ENCODE data around the gene CD300E. TPM values are rescaled to one million over a fixed set of nuclear protein-coding genes. Genes with fewer than 3 reads are reported as not detected.

The CD300E gene
- total and polyA plus RNA-seq, 2 of the 13 experiments (the other 11 are each of a cell fraction or from before 2014, with no cell fraction given): not detected

- Histone ChIP-seq H3K4me3 (replicated peaks in 1 of 3; ENCODE audit: insufficient read depth in 1 of 3, low read depth in 2 of 3, low read length in 3 of 3) (no peak overlapping the region), H3K4me2 (ENCODE audit: low read depth, low read length) (no peak overlapping the region), H3K27ac (ENCODE audit: extremely low read length, insufficient read depth, low read length) (no peak overlapping the region), H3K9me3 (ENCODE audit: low read length) (no peaks in the 10 kb centered on the region), H3K27me3 (ENCODE audit: control insufficient read depth in 1 of 2, insufficient read depth in 2 of 2, low read length in 2 of 2) (peaks cover 5 to 35% of the 10 kb centered on the region in 2 experiments; a peak in 4 of 5 replicates), H2AFZ (ENCODE audit: low read length) (no peak overlapping the region), H3K36me3 (replicated peaks in 1 of 2; ENCODE audit: control insufficient read depth in 1 of 2, insufficient read depth in 2 of 2, low read length in 2 of 2) (no peaks in the 10 kb centered on the region), H4K20me1 (ENCODE audit: insufficient read depth, low read length) (no peaks in the 10 kb centered on the region; the same call in none of the 2 replicates), H3K79me2 (ENCODE audit: insufficient read depth, low read length) (no peaks in the 10 kb centered on the region), H3K4me1 (ENCODE audit: insufficient read depth, low read length) (no peaks in the 10 kb centered on the region), H3K9ac (ENCODE audit: insufficient read depth, low read depth, low read length) (no peak overlapping the region)
- ChIA-PET CTCF (ENCODE audit: low intra/inter-chr PET ratio, low total read pairs) (no interaction called here), POLR2A (no interaction called here)
- FAIRE-seq (no peak), DNase-seq (ENCODE audit: low spot score) (no peak), ATAC-seq (no peak)
- intact Hi-C loops (cut with micrococcal nuclease; ENCODE audit: unreplicated experiment) (no loop called here), in situ Hi-C loops (cut with HindIII; ENCODE audit: extremely low pct_ligation_motif_present, low pct_unique_long_range_greater_than_20kb) (no loop called here)
- WGBS (ENCODE audit: low lambda C conversion rate): 2% methylated on average over 6 of the region's 6 CpGs
- BruUV-seq (replicated peaks): no TSS peak
- no peak for TF ChIP-seq ZFP90 (CRISPR knock-in tag; IDR thresholded peaks at IDR 0.05; ENCODE audit: borderline replicate concordance)
- TF ChIP-seq ZMAT5 (CRISPR knock-in tag; IDR thresholded peaks at IDR 0.05; ENCODE audit: borderline replicate concordance, low read depth): no peak
- no peak for TF ChIP-seq ZNF577 (CRISPR knock-in tag; IDR thresholded peaks at IDR 0.05; ENCODE audit: borderline replicate concordance, low read depth)
- no peak for TF ChIP-seq TOE1 (CRISPR knock-in tag; IDR thresholded peaks at IDR 0.05)
- no peak for TF ChIP-seq ZNF670 (CRISPR knock-in tag; IDR thresholded peaks at IDR 0.05; ENCODE audit: borderline replicate concordance)
Observed at GRCh38 chr17:74612046-74612445, 11.5 kb downstream of the CD300E start.

- Histone ChIP-seq H3K9me3 (ENCODE audit: low read length) (no peaks in the 10 kb centered on the region), H3K27ac (ENCODE audit: extremely low read length, insufficient read depth, low read length) (no peak overlapping the region), H3K4me1 (ENCODE audit: insufficient read depth, low read length) (no peaks in the 10 kb centered on the region), H3K79me2 (ENCODE audit: insufficient read depth, low read length) (no peaks in the 10 kb centered on the region), H4K20me1 (ENCODE audit: insufficient read depth, low read length) (no peaks in the 10 kb centered on the region; the same call in 1 of the 2 replicates), H3K4me3 (replicated peaks in 1 of 3; ENCODE audit: insufficient read depth in 1 of 3, low read depth in 2 of 3, low read length in 3 of 3) (no peak overlapping the region), H3K9ac (ENCODE audit: insufficient read depth, low read depth, low read length) (no peak overlapping the region), H3K36me3 (replicated peaks in 1 of 2; ENCODE audit: control insufficient read depth in 1 of 2, insufficient read depth in 2 of 2, low read length in 2 of 2) (no peaks in the 10 kb centered on the region), H3K4me2 (ENCODE audit: low read depth, low read length) (no peak overlapping the region), H3K27me3 (ENCODE audit: control insufficient read depth in 1 of 2, insufficient read depth in 2 of 2, low read length in 2 of 2) (peaks cover 6 to 35% of the 10 kb centered on the region in 2 experiments; a peak in 3 of 5 replicates), H2AFZ (ENCODE audit: low read length) (no peak overlapping the region)
- in situ Hi-C loops (cut with HindIII; ENCODE audit: extremely low pct_ligation_motif_present, low pct_unique_long_range_greater_than_20kb) (no loop called here), intact Hi-C loops (cut with micrococcal nuclease; ENCODE audit: unreplicated experiment) (no loop called here)
- ATAC-seq (no peak), FAIRE-seq (no peak), DNase-seq (ENCODE audit: low spot score) (no peak)
- CTCF ChIA-PET (ENCODE audit: low intra/inter-chr PET ratio, low total read pairs): no interaction called here
- POLR2A ChIA-PET: no interaction called here
- 1% methylated on average over 2 of the region's 2 CpGs for WGBS (ENCODE audit: low lambda C conversion rate)
- no peak for TF ChIP-seq GRHL1 (CRISPR knock-in tag; conservative IDR thresholded peaks at IDR 0.05)
- no peak for TF ChIP-seq PPARG (CRISPR knock-in tag; conservative IDR thresholded peaks at IDR 0.05)
- TF ChIP-seq REST (IDR thresholded peaks at IDR 0.05; ENCODE audit: borderline replicate concordance in 1 of 2, low read depth in 1 of 2, low read length in 2 of 2): peak; percentile 52 to 94
- no peak for TF ChIP-seq ZNF768 (CRISPR knock-in tag; IDR thresholded peaks at IDR 0.05)
- TF ChIP-seq MIER2 (CRISPR knock-in tag; IDR thresholded peaks at IDR 0.05): peak; percentile 94
- no peak for TF ChIP-seq MED8 (CRISPR knock-in tag; IDR thresholded peaks at IDR 0.05; ENCODE audit: insufficient replicate concordance)
- no peak for TF ChIP-seq ZNF7 (CRISPR knock-in tag; IDR thresholded peaks at IDR 0.05)
- no peak for TF ChIP-seq FOXO1 (CRISPR knock-in tag; IDR thresholded peaks at IDR 0.05)
- TF ChIP-seq EHMT2 (IDR thresholded peaks at IDR 0.05; ENCODE audit: borderline replicate concordance, low read depth, low read length): peak; percentile 86
- BruUV-seq (replicated peaks): no TSS peak
Observed at GRCh38 chr17:74610108-74610507, 13.4 kb downstream of the CD300E start.

Measured in HepG2 (cell line).